Common myeloid progenitor, CD34-positive (primary cell): Measurements from ENCODE around the gene CIAO3.

Experiments
- CTCF ChIA-PET: fragments of 350-600 bp; sonication (Branson Sonifier 250); formaldehyde crosslinking; loops from one replicate; lab custom pipeline; 2021; ENCODE audit warnings: antibody characterized with exemption; lab: Charles Lee
- POLR2A ChIA-PET: fragments of 350-600 bp; sonication (Branson Sonifier 250); formaldehyde crosslinking; loops from one replicate; lab custom pipeline; 2021; ENCODE audit warnings: antibody characterized with exemption; lab: Charles Lee
- DNase-seq, 3 donors: peaks; one replicate each; pipeline versions ENCODE4 v3.0.0 to v3.0.0-alpha.2; 2013
- H3K27ac ChIP-seq, 2 experiments: 1 replicate in 1 of 2; 2 replicates in 1 of 2; pipeline ENCODE4 v1.7.0; 2013; ENCODE audit warnings: inconsistent platforms in 2 of 2, low read length in 2 of 2, mild to moderate bottlenecking in 2 of 2, low read depth in 1 of 2, moderate library complexity in 1 of 2; ENCODE audit not compliant: severe bottlenecking in 2 of 2, insufficient read depth in 1 of 2, poor library complexity in 1 of 2
- H3K27me3 ChIP-seq, 5 experiments: replicated peaks in 2 of 5; 1 replicate in 3 of 5; 2 replicates in 2 of 5; pipeline versions ENCODE4 v1.6.1 to v1.7.0; 2013; ENCODE audit warnings: low read length in 4 of 5, mild to moderate bottlenecking in 2 of 5, moderate library complexity in 2 of 5, inconsistent platforms in 1 of 5; ENCODE audit not compliant: insufficient read depth in 5 of 5, control insufficient read depth in 4 of 5
- H3K36me3 ChIP-seq, 4 experiments: 1 replicate in 2 of 4; 2 replicates in 2 of 4; pipeline versions ENCODE4 v1.6.1 to v1.7.0; 2013; ENCODE audit warnings: low read length in 3 of 4, control low read depth in 1 of 4, mild to moderate bottlenecking in 1 of 4; ENCODE audit not compliant: control insufficient read depth in 4 of 4, insufficient read depth in 4 of 4
- H3K4me1 ChIP-seq, 4 experiments: 1 replicate in 3 of 4; 2 replicates in 1 of 4; pipeline versions ENCODE4 v1.6.1 to v1.7.1; 2013; ENCODE audit warnings: low read length in 3 of 4, mild to moderate bottlenecking in 3 of 4, control low read depth in 1 of 4, inconsistent platforms in 1 of 4, moderate library complexity in 1 of 4; ENCODE audit not compliant: control insufficient read depth in 4 of 4, insufficient read depth in 4 of 4; ENCODE audit errors: control extremely low read depth in 1 of 4
- H3K4me3 ChIP-seq, 7 experiments: 1 replicate in 4 of 7; 2 replicates in 3 of 7; pipeline versions ENCODE4 v1.5.1 to v1.7.0; 2013; ENCODE audit warnings: mild to moderate bottlenecking in 7 of 7, low read length in 6 of 7, moderate library complexity in 6 of 7, inconsistent platforms in 2 of 7, low read depth in 2 of 7, control low read depth in 1 of 7; ENCODE audit not compliant: insufficient read depth in 4 of 7, control insufficient read depth in 1 of 7; ENCODE audit errors: extremely low read depth in 1 of 7
- H3K9me3 ChIP-seq, 5 experiments: 1 replicate in 4 of 5; 2 replicates in 1 of 5; pipeline versions ENCODE4 v1.6.1 to v1.7.1; 2013; ENCODE audit warnings: low read length in 4 of 5, mild to moderate bottlenecking in 2 of 5, inconsistent platforms in 1 of 5, low read depth in 1 of 5, moderate library complexity in 1 of 5; ENCODE audit not compliant: control insufficient read depth in 4 of 5, insufficient read depth in 2 of 5; ENCODE audit errors: control extremely low read depth in 1 of 5
- whole genome bisulfite sequencing: methylation state at CpG from one replicate; pipeline ENCODE4 v1.1.5; 2013; ENCODE audit not compliant: insufficient coverage; 5-methylcytosine and 5-hydroxymethylcytosine counted together

Gene CIAO3

DNA sequence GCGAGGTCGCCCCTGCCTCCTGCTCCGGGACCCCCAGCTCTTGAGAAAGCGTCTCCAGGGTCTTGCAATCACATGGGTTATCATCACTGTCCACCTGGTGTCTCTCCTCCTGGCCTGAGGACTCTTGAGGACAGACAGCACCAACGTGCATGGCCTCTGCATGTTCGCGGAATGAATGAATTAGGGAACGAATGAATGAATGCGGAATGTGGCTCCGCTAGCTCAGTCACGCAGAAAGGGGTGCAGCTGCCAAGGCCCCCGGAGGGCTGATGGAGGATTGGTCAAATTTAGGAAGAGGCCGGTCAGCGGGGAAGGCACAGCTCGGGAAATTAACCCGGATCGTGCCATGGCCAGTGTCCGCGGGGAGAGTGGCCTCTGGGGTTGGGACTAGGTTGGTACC, 38.5 kb downstream of the CIAO3 start:
- Histone ChIP-seq H3K4me1 (peaks cover 0 to 9% (median 3%) of the 10 kb centered on the region in 4 experiments), H3K4me3 (no peak overlapping the region), H3K27ac (no peak overlapping the region), H3K36me3 (no peaks in the 10 kb centered on the region), H3K27me3 (peaks cover 0 to 96% (median 29%) of the 10 kb centered on the region in 5 experiments), H3K9me3 (no peaks in the 10 kb centered on the region)
- ChIA-PET POLR2A (interaction anchor here (0.6 to 0.7 kb wide), 2 partner anchors 12 to 816 kb away, joined by 3 read pairs; partner anchors contain the start of gene WDR24), CTCF (interaction anchor here (1.0 to 1.8 kb wide), 6 partner anchors 9 to 80 kb away, joined by 3 to 7 read pairs (median 3); no protein-coding TSS in a partner anchor)
- 93% methylated on average over 13 of the region's 19 CpGs for WGBS
- DNase-seq = no peak

DNA sequence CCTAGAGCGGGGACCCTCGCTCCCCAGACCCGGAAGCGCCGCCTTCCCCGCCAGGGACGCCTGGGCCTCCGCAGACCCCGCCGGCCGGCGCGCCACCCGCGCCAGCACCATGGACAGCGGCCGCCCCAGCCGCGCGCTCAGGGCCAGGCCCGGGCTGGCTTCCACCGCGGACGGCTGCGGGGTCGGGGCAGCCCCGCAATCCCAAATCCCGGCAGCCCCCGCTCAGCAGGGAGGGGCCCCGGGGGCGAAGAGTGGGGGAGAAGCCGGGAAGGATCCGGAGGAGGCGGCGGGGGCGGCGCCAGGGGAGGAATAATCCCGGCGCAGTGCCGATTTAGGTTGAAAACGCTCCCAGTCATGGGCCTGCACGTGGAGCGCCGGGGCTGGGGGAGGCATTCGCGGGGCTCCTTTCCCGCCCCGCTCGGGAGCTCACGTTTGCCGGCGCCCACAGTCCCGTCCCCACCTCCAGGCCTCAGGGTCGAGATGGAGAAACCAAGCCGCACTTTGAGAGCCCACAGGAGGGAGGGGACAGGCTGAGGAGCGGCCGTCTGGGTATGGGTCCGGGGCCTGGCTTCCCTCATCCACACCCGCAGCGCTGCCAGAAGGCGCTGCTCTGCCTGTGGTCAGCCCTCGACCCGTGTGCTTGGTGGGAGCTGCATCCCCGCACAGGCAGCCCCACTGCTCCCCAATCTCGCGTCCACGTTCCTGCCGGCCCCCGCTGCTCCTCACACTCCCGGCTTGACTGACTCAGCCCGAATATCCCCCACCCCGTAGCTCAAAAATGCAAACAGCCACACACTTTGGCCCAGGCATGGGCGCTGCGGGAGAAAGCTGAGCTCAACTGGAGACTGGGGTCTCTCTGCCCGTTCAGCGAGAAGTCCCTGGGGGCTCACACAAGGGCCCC, 39.9 kb downstream of the CIAO3 start:
- Histone ChIP-seq H3K36me3 (no peaks in the 10 kb centered on the region), H3K27ac (no peak overlapping the region), H3K4me3 (no peak overlapping the region), H3K4me1 (peaks cover 0 to 7% (median 3%) of the 10 kb centered on the region in 4 experiments), H3K27me3 (peaks cover 0 to 94% (median 30%) of the 10 kb centered on the region in 5 experiments), H3K9me3 (no peaks in the 10 kb centered on the region)
- POLR2A ChIA-PET = no interaction called here
- CTCF ChIA-PET = interaction anchor here (1.4 kb wide), 2 partner anchors 10 to 31 kb away, joined by 3 read pairs; no protein-coding TSS in a partner anchor
- 6% methylated on average over 62 of the region's 76 CpGs for WGBS
- peak in 2 of 3 donors; percentile 53 for DNase-seq

DNA sequence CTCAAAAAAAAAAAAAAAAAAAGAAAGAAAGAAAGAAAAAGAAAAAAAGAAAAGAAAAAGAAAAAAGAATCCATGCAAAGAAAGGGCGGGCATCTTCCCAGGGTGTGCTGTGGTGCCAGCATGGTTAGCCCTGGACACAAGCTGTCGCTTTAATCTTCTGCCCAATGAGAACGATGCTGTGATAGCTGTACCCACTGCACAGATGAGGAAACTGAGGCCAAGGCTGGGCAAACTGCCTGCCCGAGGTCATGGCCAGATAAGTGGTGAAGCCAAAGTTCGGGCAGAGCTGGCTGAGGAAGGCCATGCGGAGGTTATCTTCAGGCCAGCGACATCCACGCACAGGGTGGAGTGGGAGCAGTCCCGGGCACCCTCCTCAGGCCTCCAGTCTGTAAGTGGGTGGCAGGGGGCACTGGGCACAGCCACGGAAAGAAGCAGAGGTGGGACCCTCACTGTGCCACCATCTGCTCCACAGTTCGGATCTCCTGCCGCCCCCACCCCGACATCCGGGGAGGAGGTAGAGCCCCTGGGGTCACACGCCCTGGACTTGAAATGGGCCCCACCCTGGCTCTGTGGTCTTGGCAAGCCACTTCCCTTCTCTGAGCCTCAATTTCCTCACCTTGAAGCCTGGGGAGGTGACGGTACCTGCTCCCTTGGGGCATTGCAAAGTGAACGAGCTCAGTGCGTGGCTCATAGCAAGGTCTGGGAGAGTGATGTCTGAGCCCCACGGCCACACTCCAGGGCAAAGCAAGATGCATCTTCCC, 41.7 kb downstream of the CIAO3 start:
- WGBS = 80% methylated on average over 17 of the region's 19 CpGs
- H3K27me3 ChIP-seq = peaks cover 0 to 97% (median 26%) of the 10 kb centered on the region in 5 experiments
- no peak overlapping the region for H3K4me3 ChIP-seq
- POLR2A ChIA-PET = no interaction called here
- DNase-seq = no peak
- H3K9me3 ChIP-seq = no peaks in the 10 kb centered on the region
- H3K4me1 ChIP-seq = peaks cover 0 to 20% (median 17%) of the 10 kb centered on the region in 4 experiments
- no peak overlapping the region for H3K27ac ChIP-seq
- no peaks in the 10 kb centered on the region for H3K36me3 ChIP-seq
- CTCF ChIA-PET = interaction anchor here (1.2 kb wide), 1 partner anchor 13 kb away, joined by 4 read pairs; no protein-coding TSS in a partner anchor

DNA sequence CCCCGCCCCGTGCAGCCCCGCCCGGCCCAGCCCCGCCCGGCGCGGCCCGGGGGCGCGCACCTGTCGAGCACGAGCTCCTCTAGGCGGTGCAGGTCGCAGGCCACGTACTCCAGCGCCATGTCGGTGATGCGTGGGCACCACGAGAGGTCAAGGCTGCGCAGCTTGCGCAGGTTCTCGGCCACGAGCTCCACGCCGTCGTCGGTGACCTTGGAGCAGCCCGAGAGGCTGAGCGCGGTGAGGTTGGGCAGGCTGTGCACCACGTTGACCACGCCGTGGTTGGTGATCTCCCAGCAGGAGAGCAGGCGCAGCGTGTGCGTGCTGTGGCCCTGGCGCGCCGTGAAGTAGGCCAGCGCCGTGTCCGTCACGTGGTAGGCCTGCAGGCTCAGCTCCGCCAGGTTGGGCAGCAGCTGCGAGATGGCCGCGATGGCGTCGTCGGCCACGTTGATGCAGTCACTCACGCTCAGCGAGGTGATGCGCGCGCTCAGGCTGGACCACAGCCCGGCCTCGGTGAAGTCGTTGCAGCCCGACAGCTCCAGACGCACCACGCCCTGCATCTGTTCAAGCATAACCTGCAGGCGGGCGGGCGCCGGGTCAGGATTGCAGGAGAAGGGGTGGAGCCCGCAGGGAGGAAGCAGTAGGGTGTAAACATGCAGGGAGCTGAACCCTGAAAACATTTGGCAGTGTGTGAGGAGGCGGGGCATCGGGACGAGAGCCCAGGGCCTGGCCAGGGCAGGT, 45.3 kb downstream of the CIAO3 start:
- 3% methylated on average over 71 of the region's 71 CpGs for WGBS
- CTCF ChIA-PET = interaction anchor here (1.1 to 2.2 kb wide), 3 partner anchors 9 to 15 kb away, joined by 3 to 7 read pairs (median 6); partner anchors contain the start of gene FBXL16
- Histone ChIP-seq H3K4me1 (peaks cover 0 to 24% (median 21%) of the 10 kb centered on the region in 4 experiments), H3K27ac (no peak overlapping the region), H3K9me3 (no peaks in the 10 kb centered on the region), H3K36me3 (no peaks in the 10 kb centered on the region), H3K4me3 (peak overlapping the region in 4 of 7 experiments; percentile 6 to 61 (median 57)), H3K27me3 (peaks cover 3 to 91% (median 15%) of the 10 kb centered on the region in 5 experiments)
- peak in 1 of 3 donors; percentile 55 for DNase-seq
- POLR2A ChIA-PET = interaction anchor here (0.7 kb wide), 1 partner anchor 15 kb away, joined by 3 read pairs; the partner anchor contains the start of gene STUB1

DNA sequence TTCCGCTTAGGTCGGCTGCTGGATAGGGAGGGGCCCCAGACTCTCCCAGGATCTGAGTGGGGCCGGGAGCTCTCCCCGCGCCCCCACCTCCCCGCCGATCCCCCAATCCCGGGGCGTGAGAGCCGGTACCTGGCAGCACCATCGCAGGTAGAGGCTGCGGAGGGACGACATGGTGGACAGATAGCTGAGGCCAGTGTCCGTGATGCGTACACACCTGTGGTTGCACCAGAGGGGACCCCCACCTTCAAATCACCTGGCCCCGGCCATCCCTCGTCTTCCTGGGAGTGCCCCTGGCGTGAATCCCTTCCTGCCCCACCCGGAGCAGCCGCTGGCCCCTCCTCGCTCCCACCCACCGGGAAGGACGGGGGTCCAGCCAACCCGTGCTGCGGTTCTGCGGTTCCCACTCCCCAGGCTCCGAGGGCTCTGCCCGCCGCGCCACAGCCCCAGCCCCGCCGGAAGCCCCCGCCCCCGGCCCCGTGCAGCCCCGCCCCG, 45.9 kb downstream of the CIAO3 start:
- CTCF ChIA-PET = interaction anchor here (1.1 to 2.2 kb wide), 2 partner anchors 10 to 16 kb away, joined by 3 to 6 read pairs; partner anchors contain the start of gene FBXL16
- no peak overlapping the region for H3K27ac ChIP-seq
- no peaks in the 10 kb centered on the region for H3K9me3 ChIP-seq
- 1% methylated on average over 22 of the region's 37 CpGs for WGBS
- H3K36me3 ChIP-seq = no peaks in the 10 kb centered on the region
- peaks cover 0 to 25% (median 21%) of the 10 kb centered on the region in 4 experiments for H3K4me1 ChIP-seq
- POLR2A ChIA-PET = no interaction called here
- peaks cover 3 to 85% (median 15%) of the 10 kb centered on the region in 5 experiments for H3K27me3 ChIP-seq
- H3K4me3 ChIP-seq = peak overlapping the region in 2 of 7 experiments; percentile 46 to 61
- DNase-seq = no peak

DNA sequence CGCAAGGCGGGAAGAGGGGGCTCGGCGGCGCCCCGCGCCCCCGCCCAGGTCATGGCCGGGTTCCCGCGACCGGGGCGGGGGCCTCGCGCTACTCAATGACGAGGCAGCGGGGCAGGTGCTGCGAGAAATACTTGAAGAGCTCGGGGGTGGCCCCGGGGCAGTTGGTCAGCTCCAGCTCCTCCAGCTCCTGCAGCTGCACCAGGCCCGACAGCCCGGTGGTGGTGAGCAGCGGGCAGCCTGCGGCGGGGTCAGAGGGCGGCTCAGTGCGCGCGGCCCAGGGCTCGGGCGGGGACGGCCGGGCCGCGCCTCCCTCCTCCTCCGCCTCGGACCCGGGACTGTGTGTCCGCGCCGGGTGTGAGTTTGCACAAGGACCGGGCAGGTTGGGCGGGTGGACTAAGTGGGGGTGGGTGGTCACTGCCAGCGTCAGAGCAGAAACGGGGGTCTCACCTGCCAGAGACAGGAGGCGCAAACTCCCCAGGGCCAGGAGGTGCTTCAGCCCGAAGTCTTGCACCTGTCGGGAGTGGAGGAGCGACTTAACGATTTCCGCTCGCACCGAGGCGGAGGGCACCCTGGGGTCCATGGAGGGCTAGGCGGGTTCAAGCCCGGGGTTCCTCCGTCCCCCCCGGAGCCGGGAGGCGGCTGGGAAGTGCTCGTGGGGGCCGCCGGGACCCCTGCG, 46.5 kb downstream of the CIAO3 start:
- WGBS = 3% methylated on average over 57 of the region's 64 CpGs
- peaks cover 0 to 31% (median 27%) of the 10 kb centered on the region in 4 experiments for H3K4me1 ChIP-seq
- no peaks in the 10 kb centered on the region for H3K9me3 ChIP-seq
- H3K36me3 ChIP-seq = no peaks in the 10 kb centered on the region
- POLR2A ChIA-PET = no interaction called here
- no peak for DNase-seq
- peaks cover 3 to 79% (median 12%) of the 10 kb centered on the region in 5 experiments for H3K27me3 ChIP-seq
- no peak overlapping the region for H3K27ac ChIP-seq
- CTCF ChIA-PET = interaction anchor here (2.2 kb wide), 1 partner anchor 10 kb away, joined by 6 read pairs; the partner anchor contains the start of gene FBXL16
- H3K4me3 ChIP-seq = peak overlapping the region in 2 of 7 experiments; percentile 38 to 46
